Keratinocyte (primary cell): ENCODE results near the gene ELAVL2.

Experiments used
- CTCF ChIP-seq, 3 experiments: IDR thresholded peaks in 1 of 3; conservative IDR thresholded peaks in 1 of 3; optimal IDR thresholded peaks in 1 of 3; 2 replicates in 2 of 3; 3 replicates in 1 of 3; pipeline versions ENCODE3 to v1.5.1; 2011; ENCODE audit warnings: low read length in 3 of 3, mild to moderate bottlenecking in 3 of 3, moderate library complexity in 2 of 3, control low read depth in 1 of 3, inconsistent platforms in 1 of 3; ENCODE audit not compliant: insufficient read depth in 2 of 3; ENCODE audit errors: extremely low read depth in 1 of 3
- EZH2 ChIP-seq: IDR thresholded peaks from one replicate; pipeline ENCODE4 v1.6.1; 2012; ENCODE audit warnings: inconsistent platforms, mild to moderate bottlenecking, low read length, moderate library complexity

GRCh38 chr9:23698161-23698560 is 127.9 kb downstream of the ELAVL2 start:
- TF ChIP-seq CTCF (optimal IDR thresholded peaks at IDR 0.05 in 1 of 3, IDR thresholded peaks at IDR 0.05 in 1 of 3, conservative IDR thresholded peaks at IDR 0.05 in 1 of 3; ENCODE audit: extremely low read depth in 1 of 3, insufficient read depth in 2 of 3, low read length in 3 of 3), result no peak
- TF ChIP-seq EZH2, result no peak
